Measurements from ENCODE around the gene ELAVL1.

- TF ChIP-seq POLR2A (IDR thresholded peaks at IDR 0.05; ENCODE audit: low read depth, low read length) (no peak), POLR2AphosphoS5 (IDR thresholded peaks at IDR 0.05; ENCODE audit: low read depth, low read length) (no peak)
These were observed 31.1 kb upstream of the ELAVL1 start for GRCh38 chr19:8036434-8037099.

Data from GM12891 (cell line).